ENCODE measurements around the gene CFAP53. TPM values are rescaled to one million over a fixed set of nuclear protein-coding genes. Genes with fewer than 3 reads are reported as not detected.

Gene CFAP53
- total RNA-seq, 1 donor from 2014 or later, result 0.30 TPM

DNA sequence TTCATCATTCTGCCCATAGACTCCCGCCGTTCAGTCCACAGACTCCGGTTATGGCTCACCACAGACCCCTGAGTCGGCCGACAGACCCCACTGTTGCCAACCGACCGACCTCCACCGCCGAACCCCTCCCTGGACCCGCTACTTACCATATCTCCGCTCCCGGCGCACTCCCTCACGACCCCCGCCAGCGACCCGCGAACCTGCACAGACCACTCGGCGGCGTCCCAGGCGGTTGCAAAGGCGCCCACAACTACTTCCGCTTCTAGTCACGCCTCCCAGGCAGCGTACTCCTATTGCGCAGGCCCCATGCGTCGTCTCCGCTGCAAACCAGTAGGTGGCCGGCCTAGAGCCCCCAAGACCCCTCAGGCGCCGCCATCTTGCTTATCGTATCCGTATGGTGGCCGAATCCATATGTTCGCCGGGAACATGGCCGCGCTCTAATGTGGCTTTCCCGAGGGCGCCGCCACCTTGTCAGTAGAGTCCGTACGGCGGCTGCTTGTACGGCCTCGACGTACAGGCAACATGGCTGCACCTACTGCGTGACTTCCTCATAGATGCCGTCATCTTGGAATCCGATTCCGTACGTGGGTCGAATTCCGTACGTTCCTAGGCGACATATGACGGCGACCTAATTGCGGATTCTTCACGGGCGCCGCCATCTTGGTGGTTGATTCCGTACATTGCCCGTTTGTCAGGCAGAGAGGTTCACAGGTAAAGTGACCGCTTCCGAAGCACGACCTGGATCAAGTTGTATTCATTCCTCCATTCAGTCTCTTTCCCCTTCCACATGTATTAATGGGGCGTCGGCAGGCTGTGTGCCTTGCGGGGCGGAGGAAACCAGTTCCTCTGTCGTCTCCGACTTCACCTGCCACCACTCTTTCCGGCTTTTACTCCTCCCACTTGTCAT lies 21.4 kb upstream of the CFAP53 start, which contains the start of gene CXXC1:
TSS of gene CXXC1 (minus strand) at position 252 of the 907 bp plus-strand sequence. CDS start at position 149, 103 bp downstream.
- DNase-seq, result peak; percentile 100

- no peak for DNase-seq
These were observed 20.7 kb upstream of the CFAP53 start for GRCh38 chr18:50287028-50287440.

- no peak for DNase-seq
These were observed 20.2 kb upstream of the CFAP53 start for GRCh38 chr18:50286391-50287027.

- no peak for DNase-seq
These were observed 19.5 kb upstream of the CFAP53 start for GRCh38 chr18:50285631-50286321.

GRCh38 chr18:50285071-50285470 lies 18.8 kb upstream of the CFAP53 start:
- no peak for DNase-seq

- no peak for DNase-seq
These were observed 18.1 kb upstream of the CFAP53 start for GRCh38 chr18:50284255-50284885.

- no peak for DNase-seq
These were observed 17.3 kb upstream of the CFAP53 start for GRCh38 chr18:50283469-50284209.

GRCh38 chr18:50282521-50283335 lies 16.4 kb upstream of the CFAP53 start:
- DNase-seq, result no peak

GRCh38 chr18:50281972-50282520 lies 15.8 kb upstream of the CFAP53 start:
- no peak for DNase-seq

GRCh38 chr18:50281295-50281971 lies 15.1 kb upstream of the CFAP53 start, which contains the start of gene MBD1:
TSS of gene MBD1 (minus strand) at chr18:50281523. CDS start at chr18:50279992, 1,531 bp downstream.
- peak; percentile 98 for DNase-seq

DNA sequence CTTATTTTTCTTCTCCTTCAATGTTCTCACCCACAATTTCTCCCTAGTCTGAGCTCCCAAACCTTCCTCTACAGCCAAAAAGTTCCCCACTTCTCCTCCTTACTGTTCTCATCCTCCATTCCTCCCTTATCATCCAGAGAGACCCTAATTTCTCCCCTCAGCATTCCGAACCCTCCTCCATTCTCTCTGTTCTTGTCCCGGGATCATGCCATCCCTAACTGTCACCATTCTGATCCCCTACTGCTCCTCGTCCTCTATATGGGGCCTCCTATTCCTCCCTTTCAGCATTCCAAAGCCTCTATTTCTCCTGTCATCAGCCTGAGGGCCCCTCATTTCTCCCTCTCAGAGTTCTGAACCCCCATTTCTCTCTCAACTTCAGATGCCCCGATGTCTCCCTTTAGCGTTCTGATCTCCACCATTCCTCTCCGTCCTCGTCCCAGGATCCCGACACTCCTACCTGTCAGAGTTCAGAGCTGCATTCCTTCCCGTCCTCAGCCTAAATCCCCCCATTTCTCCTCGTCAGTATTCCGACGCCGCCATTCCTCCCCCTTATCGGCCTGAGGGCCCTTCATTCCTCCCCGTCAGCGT lies 14.5 kb upstream of the CFAP53 start:
- DNase-seq, result peak; percentile 68

- no peak for DNase-seq
These were observed 13.5 kb upstream of the CFAP53 start for GRCh38 chr18:50279752-50280151.

DNA sequence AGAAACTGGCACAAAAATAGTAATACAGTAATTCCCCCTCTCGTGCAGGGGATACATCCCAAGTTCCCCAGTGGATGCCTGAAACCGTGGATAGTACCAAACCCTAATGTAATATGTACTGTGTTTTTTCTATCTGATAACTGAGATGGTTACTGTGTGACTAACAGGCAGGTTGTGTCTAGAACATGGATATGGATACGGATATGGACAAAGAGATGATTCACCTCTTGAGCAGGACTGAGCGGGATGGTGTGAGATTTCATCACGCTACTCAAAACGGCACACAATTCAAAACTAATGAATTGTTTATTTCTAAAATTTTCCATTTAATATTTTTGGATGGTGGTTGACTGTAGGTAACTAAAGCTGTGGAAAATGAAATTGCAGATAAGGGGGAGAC lies 11.6 kb upstream of the CFAP53 start:
- DNase-seq, result no peak

DNA sequence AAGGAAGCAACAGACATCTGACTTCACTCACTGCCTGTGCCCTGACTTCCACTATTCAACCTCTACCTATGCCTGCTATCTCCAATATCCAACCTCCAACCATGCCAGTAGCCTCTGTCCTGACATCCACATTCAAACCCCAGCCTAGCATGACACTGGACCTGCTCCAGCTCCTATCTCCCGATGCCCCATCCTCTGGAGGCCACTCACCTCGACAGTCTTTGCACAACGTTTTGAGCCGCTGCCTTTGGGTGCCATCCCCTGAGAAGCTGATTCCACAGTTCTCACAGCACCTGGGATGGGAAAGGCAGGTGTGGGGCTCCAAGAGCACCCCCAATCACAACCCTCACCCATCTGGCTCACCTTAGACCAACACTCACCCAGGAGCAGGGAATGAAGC lies 10.2 kb upstream of the CFAP53 start:
- DNase-seq, result no peak

DNA sequence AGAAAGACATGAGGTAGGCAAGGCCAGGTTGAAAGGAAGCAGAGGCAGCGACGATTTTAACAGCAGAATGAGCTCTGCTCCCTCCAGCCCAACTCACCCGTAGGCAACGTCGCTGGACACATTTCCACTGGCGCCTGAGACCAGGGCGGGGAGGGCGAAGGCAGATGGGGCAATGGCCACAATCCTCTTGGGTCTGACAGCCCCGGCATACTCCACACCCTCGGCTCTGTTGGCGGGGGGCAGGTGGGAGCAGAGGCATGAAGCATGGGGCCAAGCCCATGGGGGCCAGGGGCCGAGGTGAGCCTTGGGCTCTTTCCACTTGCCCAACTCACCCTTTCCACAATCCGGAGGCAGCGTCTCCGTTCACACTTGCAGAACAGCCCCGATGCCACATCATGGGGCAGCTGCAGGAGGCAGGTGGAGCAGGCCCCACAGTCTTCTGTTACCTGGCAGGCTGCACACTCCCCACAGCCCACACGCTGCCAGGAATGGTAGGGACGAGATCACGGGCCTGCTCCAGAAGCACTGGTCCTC lies 9.3 kb upstream of the CFAP53 start:
- DNase-seq, result no peak

GRCh38 chr18:50274941-50275340 lies 8.6 kb upstream of the CFAP53 start:
- no peak for DNase-seq

GRCh38 chr18:50274044-50274442 lies 7.7 kb upstream of the CFAP53 start:
- DNase-seq, result no peak

- no peak for DNase-seq
These were observed 7.1 kb upstream of the CFAP53 start for GRCh38 chr18:50273203-50274043.
